ENCODE results near the gene MUC13.

Gene MUC13

DNA sequence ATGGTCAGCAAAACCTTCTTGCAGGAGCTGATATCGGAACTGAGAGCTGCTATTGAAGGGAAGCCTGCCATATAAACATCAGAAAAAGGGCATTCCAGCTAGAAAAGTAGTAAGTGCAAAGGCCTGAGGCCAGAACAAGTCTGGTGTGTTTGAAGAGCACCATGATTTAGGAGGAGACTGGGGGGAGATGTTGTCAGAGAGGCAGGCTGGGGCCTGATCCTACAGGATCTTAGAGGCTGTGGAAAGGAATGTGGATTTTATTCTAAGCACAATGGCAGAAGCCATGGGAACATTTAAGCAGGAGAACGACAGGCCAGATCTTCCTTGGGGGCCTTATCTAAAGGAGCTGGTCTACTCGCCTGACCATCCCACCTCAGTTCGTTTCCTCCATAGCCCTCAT lies 5.1 kb upstream of the MUC13 start:
- Histone ChIP-seq H3K27ac (replicated peaks; ENCODE audit: low read length) (no peak overlapping the region), H3K36me3 (replicated peaks in 1 of 2; ENCODE audit: control insufficient read depth in 2 of 2, insufficient read depth in 2 of 2, low read length in 2 of 2) (no peaks in the 10 kb centered on the region), H4K8ac (ENCODE audit: low read depth, low read length) (no peak overlapping the region), H3K23ac (ENCODE audit: low read depth, low read length, poor library complexity) (no peak overlapping the region), H2BK120ac (ENCODE audit: low read depth, low read length) (no peak overlapping the region), H3K9ac (ENCODE audit: low read depth, low read length, poor library complexity) (no peak overlapping the region), H2AK5ac (ENCODE audit: low read depth, low read length) (no peak overlapping the region), H2BK12ac (ENCODE audit: low read length) (no peak overlapping the region), H3K4me2 (ENCODE audit: insufficient read depth, low read length, poor library complexity, severe bottlenecking) (no peak overlapping the region), H3K4ac (ENCODE audit: low read length) (no peak overlapping the region), H3K79me1 (ENCODE audit: low read depth, low read length) (no peaks in the 10 kb centered on the region), H2BK15ac (ENCODE audit: low read length) (no peak overlapping the region), H4K91ac (ENCODE audit: low read depth, low read length, poor library complexity) (no peak overlapping the region), H2BK5ac (ENCODE audit: low read length) (no peak overlapping the region), H3K18ac (ENCODE audit: low read length) (no peak overlapping the region), H3K9me3 (replicated peaks in 1 of 2; ENCODE audit: control insufficient read depth in 2 of 2, insufficient read depth in 1 of 2, low read depth in 1 of 2, low read length in 2 of 2) (no peaks in the 10 kb centered on the region), H3K14ac (ENCODE audit: low read length) (no peak overlapping the region), H3K4me3 (ENCODE audit: low read length in 2 of 2) (no peak overlapping the region), H2AFZ (ENCODE audit: low read length) (no peak overlapping the region), H3K4me1 (ENCODE audit: control insufficient read depth in 2 of 2, insufficient read depth in 1 of 2, low read depth in 1 of 2, low read length in 2 of 2) (no peaks in the 10 kb centered on the region), H3K27me3 (ENCODE audit: control insufficient read depth in 3 of 3, insufficient read depth in 3 of 3, low read depth in 1 of 3, low read length in 3 of 3) (no peaks in the 10 kb centered on the region)
- no CpG with 5 or more reads among the region's 4 CpGs for WGBS, 2 donors (ENCODE audit: extremely low coverage in 2 of 2, insufficient read length in 2 of 2, insufficient replicate concordance in 1 of 2)
- DNase-seq (ENCODE audit: low spot score): no peak

DNA sequence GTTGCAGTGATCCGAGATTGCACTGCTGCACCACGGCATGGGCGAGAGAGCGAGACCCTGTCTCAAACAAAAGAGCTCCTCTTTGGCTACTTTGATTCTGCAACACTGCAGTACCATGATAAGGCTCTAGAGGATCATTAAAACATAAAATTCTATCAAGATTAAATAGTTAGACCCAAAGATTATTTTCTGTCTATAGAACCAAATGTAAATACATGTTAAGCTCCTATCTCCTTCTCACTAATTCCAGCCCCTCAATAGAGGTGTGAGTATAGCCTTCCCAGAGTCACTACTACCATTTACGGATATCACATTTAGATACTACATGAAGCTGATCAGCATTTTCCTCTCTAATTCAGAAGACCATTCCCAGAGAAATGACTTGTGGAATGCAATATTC lies 4.3 kb upstream of the MUC13 start:
- Histone ChIP-seq H2BK5ac (ENCODE audit: low read length) (no peak overlapping the region), H3K18ac (ENCODE audit: low read length) (no peak overlapping the region), H3K27me3 (ENCODE audit: control insufficient read depth in 3 of 3, insufficient read depth in 3 of 3, low read depth in 1 of 3, low read length in 3 of 3) (no peaks in the 10 kb centered on the region), H4K8ac (ENCODE audit: low read depth, low read length) (no peak overlapping the region), H3K4ac (ENCODE audit: low read length) (no peak overlapping the region), H3K23ac (ENCODE audit: low read depth, low read length, poor library complexity) (no peak overlapping the region), H3K27ac (replicated peaks; ENCODE audit: low read length) (no peak overlapping the region), H2BK15ac (ENCODE audit: low read length) (no peak overlapping the region), H3K9ac (ENCODE audit: low read depth, low read length, poor library complexity) (no peak overlapping the region), H2AK5ac (ENCODE audit: low read depth, low read length) (no peak overlapping the region), H4K91ac (ENCODE audit: low read depth, low read length, poor library complexity) (no peak overlapping the region), H3K79me1 (ENCODE audit: low read depth, low read length) (no peaks in the 10 kb centered on the region), H2AFZ (ENCODE audit: low read length) (no peak overlapping the region), H2BK120ac (ENCODE audit: low read depth, low read length) (no peak overlapping the region), H3K36me3 (replicated peaks in 1 of 2; ENCODE audit: control insufficient read depth in 2 of 2, insufficient read depth in 2 of 2, low read length in 2 of 2) (no peaks in the 10 kb centered on the region), H3K14ac (ENCODE audit: low read length) (no peak overlapping the region), H3K4me3 (ENCODE audit: low read length in 2 of 2) (no peak overlapping the region), H3K9me3 (replicated peaks in 1 of 2; ENCODE audit: control insufficient read depth in 2 of 2, insufficient read depth in 1 of 2, low read depth in 1 of 2, low read length in 2 of 2) (no peaks in the 10 kb centered on the region), H2BK12ac (ENCODE audit: low read length) (no peak overlapping the region), H3K4me2 (ENCODE audit: insufficient read depth, low read length, poor library complexity, severe bottlenecking) (no peak overlapping the region), H3K4me1 (ENCODE audit: control insufficient read depth in 2 of 2, insufficient read depth in 1 of 2, low read depth in 1 of 2, low read length in 2 of 2) (no peaks in the 10 kb centered on the region)
- DNase-seq (ENCODE audit: low spot score): no peak
- no CpG with 5 or more reads among the region's 5 CpGs for WGBS, 2 donors (ENCODE audit: extremely low coverage in 2 of 2, insufficient read length in 2 of 2, insufficient replicate concordance in 1 of 2)

DNA sequence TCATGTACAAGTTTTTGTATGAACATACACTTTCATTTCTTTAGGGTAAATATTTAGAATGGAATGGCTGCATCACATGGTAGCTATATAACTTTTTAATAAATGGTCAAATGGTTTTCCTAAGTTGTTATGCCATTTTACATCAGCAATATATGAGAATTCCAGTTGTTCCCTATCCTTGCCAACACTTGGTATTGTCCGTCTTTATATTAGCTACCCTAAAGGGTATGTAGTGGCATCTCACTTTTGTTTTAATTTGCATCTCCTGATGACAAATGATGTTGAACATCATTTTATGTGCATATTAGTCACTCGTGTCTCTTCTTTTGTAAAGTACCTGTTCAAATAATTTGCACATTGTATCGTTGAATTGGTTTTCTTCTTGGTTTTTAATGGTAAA lies 2.5 kb upstream of the MUC13 start:
- Histone ChIP-seq H2AFZ (ENCODE audit: low read length) (no peak overlapping the region), H3K18ac (ENCODE audit: low read length) (no peak overlapping the region), H4K8ac (ENCODE audit: low read depth, low read length) (no peak overlapping the region), H3K27ac (replicated peaks; ENCODE audit: low read length) (no peak overlapping the region), H4K91ac (ENCODE audit: low read depth, low read length, poor library complexity) (no peak overlapping the region), H3K23ac (ENCODE audit: low read depth, low read length, poor library complexity) (no peak overlapping the region), H3K9me3 (replicated peaks in 1 of 2; ENCODE audit: control insufficient read depth in 2 of 2, insufficient read depth in 1 of 2, low read depth in 1 of 2, low read length in 2 of 2) (no peaks in the 10 kb centered on the region), H2BK5ac (ENCODE audit: low read length) (no peak overlapping the region), H3K4ac (ENCODE audit: low read length) (no peak overlapping the region), H3K36me3 (replicated peaks in 1 of 2; ENCODE audit: control insufficient read depth in 2 of 2, insufficient read depth in 2 of 2, low read length in 2 of 2) (no peaks in the 10 kb centered on the region), H3K4me2 (ENCODE audit: insufficient read depth, low read length, poor library complexity, severe bottlenecking) (no peak overlapping the region), H3K79me1 (ENCODE audit: low read depth, low read length) (no peaks in the 10 kb centered on the region), H2BK120ac (ENCODE audit: low read depth, low read length) (no peak overlapping the region), H3K4me3 (ENCODE audit: low read length in 2 of 2) (no peak overlapping the region), H3K4me1 (ENCODE audit: control insufficient read depth in 2 of 2, insufficient read depth in 1 of 2, low read depth in 1 of 2, low read length in 2 of 2) (no peaks in the 10 kb centered on the region), H3K9ac (ENCODE audit: low read depth, low read length, poor library complexity) (no peak overlapping the region), H2BK15ac (ENCODE audit: low read length) (no peak overlapping the region), H2AK5ac (ENCODE audit: low read depth, low read length) (no peak overlapping the region), H2BK12ac (ENCODE audit: low read length) (no peak overlapping the region), H3K14ac (ENCODE audit: low read length) (no peak overlapping the region), H3K27me3 (ENCODE audit: control insufficient read depth in 3 of 3, insufficient read depth in 3 of 3, low read depth in 1 of 3, low read length in 3 of 3) (no peaks in the 10 kb centered on the region)
- no peak for DNase-seq (ENCODE audit: low spot score)
- WGBS, 2 donors (ENCODE audit: extremely low coverage in 2 of 2, insufficient read length in 2 of 2, insufficient replicate concordance in 1 of 2): no CpG with 5 or more reads among the region's 3 CpGs

DNA sequence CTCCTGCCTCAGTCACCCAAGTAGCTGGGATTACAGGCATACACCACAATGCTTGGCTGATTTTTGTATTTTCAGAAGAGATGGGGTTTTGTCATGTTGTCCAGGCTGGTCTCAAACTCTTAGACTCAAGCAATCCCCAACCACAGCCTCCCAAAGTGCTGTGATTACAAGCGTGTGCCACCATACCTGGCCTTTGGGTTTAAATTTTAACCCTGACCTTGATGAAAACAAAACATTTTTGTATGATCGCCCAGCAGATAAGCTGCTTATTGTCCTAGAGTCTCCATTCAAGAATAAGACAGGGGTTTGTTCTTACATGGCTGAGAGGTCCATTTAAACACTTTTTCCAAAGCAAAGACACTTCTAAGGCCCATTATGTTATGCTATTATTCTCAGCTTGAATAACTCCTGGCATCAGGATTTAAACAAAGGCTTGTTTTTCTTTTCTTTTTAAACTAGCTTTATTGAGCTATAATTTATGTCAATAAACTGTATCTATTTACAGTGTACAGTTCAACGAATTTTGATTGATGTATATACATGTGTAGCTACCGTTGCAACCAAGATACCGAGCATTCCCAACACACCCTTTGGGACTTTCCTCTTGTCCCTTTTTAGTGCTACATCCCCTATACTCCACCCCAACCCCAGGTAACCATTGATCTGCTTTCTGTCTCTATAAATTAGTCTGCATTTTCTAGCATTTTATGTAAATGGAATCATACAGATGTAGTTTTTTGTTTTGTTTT lies 1.4 kb upstream of the MUC13 start:
- Histone ChIP-seq H4K91ac (ENCODE audit: low read depth, low read length, poor library complexity) (no peak overlapping the region), H3K79me1 (ENCODE audit: low read depth, low read length) (no peaks in the 10 kb centered on the region), H2AFZ (ENCODE audit: low read length) (no peak overlapping the region), H3K14ac (ENCODE audit: low read length) (no peak overlapping the region), H3K36me3 (replicated peaks in 1 of 2; ENCODE audit: control insufficient read depth in 2 of 2, insufficient read depth in 2 of 2, low read length in 2 of 2) (no peaks in the 10 kb centered on the region), H2BK120ac (ENCODE audit: low read depth, low read length) (no peak overlapping the region), H3K4me1 (ENCODE audit: control insufficient read depth in 2 of 2, insufficient read depth in 1 of 2, low read depth in 1 of 2, low read length in 2 of 2) (no peaks in the 10 kb centered on the region), H4K8ac (ENCODE audit: low read depth, low read length) (no peak overlapping the region), H3K9ac (ENCODE audit: low read depth, low read length, poor library complexity) (no peak overlapping the region), H3K27ac (replicated peaks; ENCODE audit: low read length) (no peak overlapping the region), H2BK12ac (ENCODE audit: low read length) (no peak overlapping the region), H2BK15ac (ENCODE audit: low read length) (no peak overlapping the region), H2BK5ac (ENCODE audit: low read length) (no peak overlapping the region), H3K18ac (ENCODE audit: low read length) (no peak overlapping the region), H3K4ac (ENCODE audit: low read length) (no peak overlapping the region), H3K4me2 (ENCODE audit: insufficient read depth, low read length, poor library complexity, severe bottlenecking) (no peak overlapping the region), H2AK5ac (ENCODE audit: low read depth, low read length) (no peak overlapping the region), H3K27me3 (ENCODE audit: control insufficient read depth in 3 of 3, insufficient read depth in 3 of 3, low read depth in 1 of 3, low read length in 3 of 3) (no peaks in the 10 kb centered on the region), H3K4me3 (ENCODE audit: low read length in 2 of 2) (no peak overlapping the region), H3K23ac (ENCODE audit: low read depth, low read length, poor library complexity) (no peak overlapping the region), H3K9me3 (replicated peaks in 1 of 2; ENCODE audit: control insufficient read depth in 2 of 2, insufficient read depth in 1 of 2, low read depth in 1 of 2, low read length in 2 of 2) (no peaks in the 10 kb centered on the region)
- DNase-seq (ENCODE audit: low spot score): no peak
- WGBS, 2 donors (ENCODE audit: extremely low coverage in 2 of 2, insufficient read length in 2 of 2, insufficient replicate concordance in 1 of 2): no CpG with 5 or more reads among the region's 5 CpGs

Measured in neuronal stem cell (in vitro differentiated cells).